ENCODE measurements around the gene DNAH8. TPM values are rescaled to one million over a fixed set of nuclear protein-coding genes. Genes with fewer than 3 reads are reported as not detected.

The DNAH8 gene
- total and polyA plus RNA-seq, 2 experiments from 2014 or later = 0.03 to 0.15 TPM

DNA sequence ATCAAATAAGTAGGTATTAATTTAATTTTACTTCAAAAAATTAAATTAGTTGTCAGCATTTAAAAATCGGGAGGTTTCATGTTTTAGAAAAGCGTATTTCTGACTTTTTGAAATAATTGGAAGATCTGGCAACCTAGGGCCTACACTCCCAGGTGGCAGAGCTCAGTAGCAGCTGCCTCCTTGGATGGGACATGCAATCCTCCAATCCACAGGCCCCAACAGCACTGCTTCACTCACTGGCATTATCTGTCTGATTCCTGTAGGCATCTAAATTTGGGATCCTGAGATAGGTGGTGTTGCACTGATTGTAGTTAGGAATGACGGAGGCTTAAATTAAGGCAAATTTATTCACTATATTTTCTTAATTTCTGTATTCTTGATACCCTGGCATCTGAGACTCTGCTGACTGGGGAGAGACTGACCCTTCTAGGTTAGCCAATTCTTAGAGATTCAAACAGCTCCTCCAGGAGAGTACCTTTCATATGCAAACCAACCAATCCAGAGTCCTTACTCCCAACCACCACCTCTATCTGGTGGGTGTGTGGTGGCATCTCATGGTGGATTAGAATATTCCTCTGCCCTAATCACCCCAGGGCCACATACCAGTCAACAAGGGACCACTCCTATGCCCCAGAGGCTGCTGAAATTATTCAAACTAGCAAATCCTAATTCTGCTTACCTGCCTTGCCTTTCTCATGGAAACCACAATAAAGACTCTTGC, 186.9 kb downstream of the DNAH8 start:
- no peak for DNase-seq (ENCODE audit: low spot score)
- H3K27me3 ChIP-seq = no peaks in the 10 kb centered on the region
- 98% methylated on average over 3 of the region's 3 CpGs for WGBS (ENCODE audit: low lambda C conversion rate, missing lambda C conversion rate)
- TF ChIP-seq, protein P1, sequence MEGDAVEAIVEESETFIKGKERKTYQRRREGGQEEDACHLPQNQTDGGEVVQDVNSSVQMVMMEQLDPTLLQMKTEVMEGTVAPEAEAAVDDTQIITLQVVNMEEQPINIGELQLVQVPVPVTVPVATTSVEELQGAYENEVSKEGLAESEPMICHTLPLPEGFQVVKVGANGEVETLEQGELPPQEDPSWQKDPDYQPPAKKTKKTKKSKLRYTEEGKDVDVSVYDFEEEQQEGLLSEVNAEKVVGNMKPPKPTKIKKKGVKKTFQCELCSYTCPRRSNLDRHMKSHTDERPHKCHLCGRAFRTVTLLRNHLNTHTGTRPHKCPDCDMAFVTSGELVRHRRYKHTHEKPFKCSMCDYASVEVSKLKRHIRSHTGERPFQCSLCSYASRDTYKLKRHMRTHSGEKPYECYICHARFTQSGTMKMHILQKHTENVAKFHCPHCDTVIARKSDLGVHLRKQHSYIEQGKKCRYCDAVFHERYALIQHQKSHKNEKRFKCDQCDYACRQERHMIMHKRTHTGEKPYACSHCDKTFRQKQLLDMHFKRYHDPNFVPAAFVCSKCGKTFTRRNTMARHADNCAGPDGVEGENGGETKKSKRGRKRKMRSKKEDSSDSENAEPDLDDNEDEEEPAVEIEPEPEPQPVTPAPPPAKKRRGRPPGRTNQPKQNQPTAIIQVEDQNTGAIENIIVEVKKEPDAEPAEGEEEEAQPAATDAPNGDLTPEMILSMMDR (IDR thresholded peaks at IDR 0.05; ENCODE audit: poor library complexity) = no peak
- TF ChIP-seq EZH2phosphoT487 (IDR thresholded peaks at IDR 0.05; ENCODE audit: low read depth, severe bottlenecking, unreplicated experiment) = no peak
- TF ChIP-seq EZH2 (IDR thresholded peaks at IDR 0.05; ENCODE audit: borderline replicate concordance) = no peak
- no peaks in the 10 kb centered on the region for H3K79me2 ChIP-seq
- no peaks in the 10 kb centered on the region for H3K36me3 ChIP-seq (replicated peaks; ENCODE audit: insufficient read depth, low read depth)
- no peak overlapping the region for H3K27ac ChIP-seq
- H3K4me2 ChIP-seq = no peak overlapping the region
- H3K9me3 ChIP-seq (ENCODE audit: low read depth) = no peaks in the 10 kb centered on the region
- H4K20me1 ChIP-seq (ENCODE audit: insufficient read depth, poor library complexity, severe bottlenecking) = no peaks in the 10 kb centered on the region
- H2AFZ ChIP-seq = no peak overlapping the region
- H3K4me3 ChIP-seq = no peak overlapping the region
- H3K4me1 ChIP-seq (ENCODE audit: insufficient read depth) = no peaks in the 10 kb centered on the region
- no peaks in the 10 kb centered on the region for H3K9me2 ChIP-seq (replicated peaks; ENCODE audit: insufficient read depth)

DNA sequence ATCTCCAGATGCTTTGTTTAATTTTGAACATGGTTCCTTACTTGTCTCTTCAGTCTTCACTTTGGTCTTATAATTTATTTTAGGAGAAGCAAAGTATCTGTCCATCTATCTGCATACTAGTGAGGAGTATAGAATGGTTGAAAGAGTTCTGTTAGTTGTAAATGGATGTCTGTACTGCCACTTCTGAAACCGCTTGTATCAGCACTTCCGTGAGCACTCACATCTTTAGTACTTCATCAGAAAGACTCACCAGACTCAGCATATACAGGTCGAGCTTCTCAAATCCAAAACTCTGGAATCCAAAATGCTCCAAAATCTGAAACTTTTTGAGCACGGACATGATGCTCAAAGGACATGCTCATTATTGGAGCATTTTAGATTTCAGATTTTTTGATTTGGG, 191.5 kb downstream of the DNAH8 start:
- H3K79me2 ChIP-seq = no peaks in the 10 kb centered on the region
- H3K4me1 ChIP-seq (ENCODE audit: insufficient read depth) = no peaks in the 10 kb centered on the region
- H4K20me1 ChIP-seq (ENCODE audit: insufficient read depth, poor library complexity, severe bottlenecking) = no peaks in the 10 kb centered on the region
- H3K4me3 ChIP-seq = no peak overlapping the region
- H3K9me2 ChIP-seq (replicated peaks; ENCODE audit: insufficient read depth) = no peaks in the 10 kb centered on the region
- peak overlapping the region; percentile 29 for H3K27ac ChIP-seq
- 81% methylated on average over 4 of the region's 4 CpGs for WGBS (ENCODE audit: low lambda C conversion rate, missing lambda C conversion rate)
- no peaks in the 10 kb centered on the region for H3K27me3 ChIP-seq
- H3K9me3 ChIP-seq (ENCODE audit: low read depth) = no peaks in the 10 kb centered on the region
- TF ChIP-seq, protein P1 (IDR thresholded peaks at IDR 0.05; ENCODE audit: poor library complexity) = no peak
- TF ChIP-seq EZH2 (IDR thresholded peaks at IDR 0.05; ENCODE audit: borderline replicate concordance) (no peak), EZH2phosphoT487 (IDR thresholded peaks at IDR 0.05; ENCODE audit: low read depth, severe bottlenecking, unreplicated experiment) (no peak)
- H3K4me2 ChIP-seq = no peak overlapping the region
- H2AFZ ChIP-seq = no peak overlapping the region
- no peaks in the 10 kb centered on the region for H3K36me3 ChIP-seq (replicated peaks; ENCODE audit: insufficient read depth, low read depth)
- DNase-seq (ENCODE audit: low spot score) = no peak

DNA sequence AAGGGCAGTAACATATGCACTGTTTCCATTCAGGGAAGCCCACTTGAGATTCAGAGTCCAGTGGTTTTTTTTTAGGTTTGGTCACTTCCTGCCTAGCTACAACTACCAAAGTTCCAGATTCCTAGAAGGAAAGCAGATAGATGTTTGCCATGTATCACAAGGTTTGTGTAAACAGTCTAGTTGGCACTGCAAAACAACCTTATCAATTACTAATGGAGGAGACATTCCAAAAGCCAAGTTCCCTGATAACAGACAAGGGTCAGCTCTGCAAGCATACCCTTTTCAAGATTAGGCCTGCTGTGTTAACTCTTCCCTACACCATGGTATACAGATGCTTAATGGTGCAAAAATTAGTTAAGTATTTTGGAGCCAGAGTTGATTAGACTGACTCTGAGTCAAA, 192.2 kb downstream of the DNAH8 start:
- H3K79me2 ChIP-seq = no peaks in the 10 kb centered on the region
- peak overlapping the region; percentile 29 for H3K27ac ChIP-seq
- H3K9me3 ChIP-seq (ENCODE audit: low read depth) = no peaks in the 10 kb centered on the region
- H3K9me2 ChIP-seq (replicated peaks; ENCODE audit: insufficient read depth) = no peaks in the 10 kb centered on the region
- no peak overlapping the region for H3K4me3 ChIP-seq
- no peaks in the 10 kb centered on the region for H3K4me1 ChIP-seq (ENCODE audit: insufficient read depth)
- H4K20me1 ChIP-seq (ENCODE audit: insufficient read depth, poor library complexity, severe bottlenecking) = no peaks in the 10 kb centered on the region
- no peak for DNase-seq (ENCODE audit: low spot score)
- H3K4me2 ChIP-seq = no peak overlapping the region
- H3K27me3 ChIP-seq = no peaks in the 10 kb centered on the region
- H3K36me3 ChIP-seq (replicated peaks; ENCODE audit: insufficient read depth, low read depth) = no peaks in the 10 kb centered on the region
- no peak overlapping the region for H2AFZ ChIP-seq
- TF ChIP-seq, protein P1 (IDR thresholded peaks at IDR 0.05; ENCODE audit: poor library complexity) = no peak
- TF ChIP-seq EZH2phosphoT487 (IDR thresholded peaks at IDR 0.05; ENCODE audit: low read depth, severe bottlenecking, unreplicated experiment) (no peak), EZH2 (IDR thresholded peaks at IDR 0.05; ENCODE audit: borderline replicate concordance) (no peak)
